Smooth muscle cell (in vitro differentiated cells): ENCODE results near the gene GABBR2. TPM values are rescaled to one million over a fixed set of nuclear protein-coding genes. Genes with fewer than 3 reads are reported as not detected.

Experiments
- DNase-seq: peaks from one replicate; lab custom pipeline; 2025; ENCODE audit not compliant: unreplicated experiment; lab: John Stamatoyannopoulos, UW
- H2AFZ ChIP-seq: fragments of 200-600 bp; sonication (generic); 2 replicates; pipeline ENCODE4 v1.6.0; 2016; ENCODE audit warnings: antibody characterized with exemption, low read depth, mild to moderate bottlenecking
- H3F3A ChIP-seq: fragments of 200-600 bp; sonication (generic); 2 replicates; pipeline ENCODE4 v1.6.0; 2017; ENCODE audit warnings: antibody characterized with exemption, low read depth
- H3K27ac ChIP-seq: fragments of 200-600 bp; sonication (generic); 2 replicates; pipeline ENCODE4 v1.5.1; 2016; ENCODE audit warnings: low read depth, mild to moderate bottlenecking
- H3K27me3 ChIP-seq: fragments of 200-600 bp; sonication (generic); 2 replicates; pipeline ENCODE4 v1.6.1; 2016; ENCODE audit warnings: low read depth, mild to moderate bottlenecking
- H3K36me3 ChIP-seq: fragments of 200-600 bp; sonication (generic); 2 replicates; pipeline ENCODE4 v1.5.1; 2016; ENCODE audit warnings: low read depth
- H3K4me1 ChIP-seq: fragments of 200-600 bp; sonication (generic); 2 replicates; pipeline ENCODE4 v1.5.1; 2016; ENCODE audit warnings: low read depth
- H3K4me2 ChIP-seq: fragments of 200-600 bp; sonication (generic); 2 replicates; pipeline ENCODE4 v1.6.0; 2016; ENCODE audit warnings: mild to moderate bottlenecking
- H3K4me3 ChIP-seq: fragments of 200-600 bp; sonication (generic); 2 replicates; pipeline ENCODE4 v1.5.1; 2016; ENCODE audit warnings: mild to moderate bottlenecking
- H3K79me2 ChIP-seq: fragments of 200-600 bp; sonication (generic); 2 replicates; pipeline ENCODE4 v1.6.0; 2016; ENCODE audit warnings: low read depth, mild to moderate bottlenecking
- H3K9ac ChIP-seq: fragments of 200-600 bp; sonication (generic); 2 replicates; pipeline ENCODE4 v1.6.0; 2016; ENCODE audit warnings: low read depth
- H3K9me3 ChIP-seq: fragments of 200-600 bp; sonication (generic); replicated peaks from 2 replicates; pipeline ENCODE4 v1.5.1; 2016; ENCODE audit warnings: low read depth
- H4K20me1 ChIP-seq: fragments of 200-600 bp; sonication (generic); 2 replicates; pipeline ENCODE4 v1.6.0; 2016; ENCODE audit warnings: low read depth
- WGBS: methylation state at CpG from one replicate; pipeline ENCODE4 v1.1.7; 2016; ENCODE audit warnings: low lambda C conversion rate; 5-methylcytosine and 5-hydroxymethylcytosine counted together
- polyA plus RNA-seq: library from polyadenylated mRNA; unstranded; fragments of >200 nt; fragmentation: Nextera tagmentation; extraction: Ambion mirVana; gene quantifications from 2 replicates; pipeline ENCODE4 v1.2.1, GENCODE V29; 2016
- total RNA-seq: library from RNA; depleted of rRNA; stranded (reverse); fragments of >200 nt; gene quantifications from 2 replicates; pipeline ENCODE4 v1.2.3, GENCODE V29; 2014
- TF ChIP-seq, protein P1 (sequence below): fragments of 200-600 bp; sonication (generic); IDR thresholded peaks from 2 replicates; pipeline ENCODE4 v1.5.1; 2017; ENCODE audit warnings: borderline replicate concordance, mild to moderate bottlenecking, antibody characterized with exemption; ENCODE audit not compliant: insufficient read depth, poor library complexity, severe bottlenecking

GABBR2 gene
- total and polyA plus RNA-seq, 2 experiments from 2014 or later, result 0.25 TPM; not detected in 1

DNA sequence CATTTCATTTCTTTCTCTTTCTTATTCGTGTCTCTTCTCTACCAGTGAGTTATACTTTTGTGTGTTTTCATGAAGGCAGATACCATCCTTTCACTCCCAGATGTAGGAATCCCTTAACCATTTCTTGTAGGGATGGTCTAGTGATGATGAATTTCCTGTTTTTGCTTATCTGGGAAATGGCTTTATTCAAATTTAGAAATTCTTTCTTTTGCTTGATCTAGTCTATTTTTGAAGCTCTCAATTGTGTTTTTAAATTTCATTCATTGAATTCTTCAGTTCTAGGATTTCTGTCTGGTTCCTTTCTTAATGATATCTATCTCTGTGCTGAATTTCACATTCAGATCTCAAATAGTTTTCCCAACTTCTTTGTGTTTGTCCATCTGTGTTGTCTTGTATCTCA, 357.4 kb downstream of the GABBR2 start:
- Histone ChIP-seq H2AFZ (no peak overlapping the region), H3F3A (no peaks in the 10 kb centered on the region), H3K9me3 (peaks cover 7% of the 10 kb centered on the region), H4K20me1 (no peaks in the 10 kb centered on the region), H3K79me2 (no peaks in the 10 kb centered on the region), H3K36me3 (no peaks in the 10 kb centered on the region), H3K9ac (no peak overlapping the region), H3K4me1 (no peaks in the 10 kb centered on the region), H3K27ac (no peak overlapping the region), H3K4me3 (no peak overlapping the region), H3K27me3 (peaks cover 13% of the 10 kb centered on the region), H3K4me2 (no peak overlapping the region)
- 0% methylated on average over 1 of the region's 1 CpG for WGBS
- TF ChIP-seq, protein P1, sequence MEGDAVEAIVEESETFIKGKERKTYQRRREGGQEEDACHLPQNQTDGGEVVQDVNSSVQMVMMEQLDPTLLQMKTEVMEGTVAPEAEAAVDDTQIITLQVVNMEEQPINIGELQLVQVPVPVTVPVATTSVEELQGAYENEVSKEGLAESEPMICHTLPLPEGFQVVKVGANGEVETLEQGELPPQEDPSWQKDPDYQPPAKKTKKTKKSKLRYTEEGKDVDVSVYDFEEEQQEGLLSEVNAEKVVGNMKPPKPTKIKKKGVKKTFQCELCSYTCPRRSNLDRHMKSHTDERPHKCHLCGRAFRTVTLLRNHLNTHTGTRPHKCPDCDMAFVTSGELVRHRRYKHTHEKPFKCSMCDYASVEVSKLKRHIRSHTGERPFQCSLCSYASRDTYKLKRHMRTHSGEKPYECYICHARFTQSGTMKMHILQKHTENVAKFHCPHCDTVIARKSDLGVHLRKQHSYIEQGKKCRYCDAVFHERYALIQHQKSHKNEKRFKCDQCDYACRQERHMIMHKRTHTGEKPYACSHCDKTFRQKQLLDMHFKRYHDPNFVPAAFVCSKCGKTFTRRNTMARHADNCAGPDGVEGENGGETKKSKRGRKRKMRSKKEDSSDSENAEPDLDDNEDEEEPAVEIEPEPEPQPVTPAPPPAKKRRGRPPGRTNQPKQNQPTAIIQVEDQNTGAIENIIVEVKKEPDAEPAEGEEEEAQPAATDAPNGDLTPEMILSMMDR, result no peak
- DNase-seq, result no peak

DNA sequence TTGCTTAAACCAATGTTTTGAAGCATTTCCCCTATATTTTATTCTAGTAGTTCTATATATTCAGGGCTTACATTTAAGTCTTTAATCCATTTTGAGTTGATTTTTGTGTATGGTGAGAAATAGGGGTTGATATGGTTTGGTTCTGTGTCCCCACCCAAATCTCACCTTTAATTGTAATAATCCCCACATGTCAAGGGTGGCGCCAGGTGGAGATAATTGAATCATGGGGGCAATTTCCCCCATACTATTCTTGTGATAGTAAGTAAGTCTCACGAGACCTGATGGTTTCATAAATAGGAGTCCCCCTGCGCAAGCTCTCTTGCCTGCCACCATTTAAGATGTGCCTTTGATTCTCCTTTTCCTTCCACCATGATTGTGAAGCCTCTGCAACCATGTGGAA, 361.1 kb downstream of the GABBR2 start:
- Histone ChIP-seq H3K9ac (no peak overlapping the region), H3K36me3 (no peaks in the 10 kb centered on the region), H3F3A (no peaks in the 10 kb centered on the region), H3K27me3 (peaks cover 35% of the 10 kb centered on the region), H3K4me2 (no peak overlapping the region), H3K27ac (no peak overlapping the region), H3K4me1 (no peaks in the 10 kb centered on the region), H3K9me3 (peaks cover 7% of the 10 kb centered on the region), H2AFZ (no peak overlapping the region), H3K4me3 (no peak overlapping the region), H4K20me1 (no peaks in the 10 kb centered on the region), H3K79me2 (no peaks in the 10 kb centered on the region)
- TF ChIP-seq, protein P1, result no peak
- WGBS, result 92% methylated on average over 3 of the region's 3 CpGs
- DNase-seq, result no peak

DNA sequence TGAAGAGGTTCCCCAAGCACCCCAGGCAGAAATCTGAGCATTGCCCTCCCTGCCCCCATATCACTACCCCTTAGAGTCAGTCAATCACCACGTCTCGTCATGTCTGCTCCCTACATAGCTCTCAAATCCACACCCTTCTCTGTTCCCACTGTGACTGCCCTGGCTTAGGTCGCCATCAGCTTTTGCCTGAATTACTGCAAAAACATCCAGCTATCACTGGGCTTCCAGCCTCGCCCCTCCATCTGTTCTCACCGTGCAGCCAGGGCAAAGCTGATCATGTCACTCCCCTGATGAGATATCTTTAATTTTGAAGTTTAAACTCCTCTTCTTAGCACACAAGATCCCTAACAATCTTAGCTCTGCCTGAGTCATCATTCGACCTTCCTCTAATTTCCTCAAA, 363.7 kb downstream of the GABBR2 start:
- Histone ChIP-seq H3K4me3 (no peak overlapping the region), H3K27ac (no peak overlapping the region), H2AFZ (no peak overlapping the region), H3K79me2 (no peaks in the 10 kb centered on the region), H3K4me2 (no peak overlapping the region), H4K20me1 (no peaks in the 10 kb centered on the region), H3K4me1 (no peaks in the 10 kb centered on the region), H3F3A (no peaks in the 10 kb centered on the region), H3K36me3 (no peaks in the 10 kb centered on the region), H3K9me3 (no peaks in the 10 kb centered on the region), H3K27me3 (peaks cover 35% of the 10 kb centered on the region), H3K9ac (no peak overlapping the region)
- 73% methylated on average over 6 of the region's 6 CpGs for WGBS
- TF ChIP-seq, protein P1, result no peak
- DNase-seq, result no peak

GRCh38 chr9:98344581-98344980, 364.2 kb downstream of the GABBR2 start:
- Histone ChIP-seq H2AFZ (no peak overlapping the region), H3K9ac (no peak overlapping the region), H3K9me3 (no peaks in the 10 kb centered on the region), H3K79me2 (no peaks in the 10 kb centered on the region), H3K4me3 (no peak overlapping the region), H3K4me1 (no peaks in the 10 kb centered on the region), H3K27me3 (peaks cover 35% of the 10 kb centered on the region), H3F3A (no peaks in the 10 kb centered on the region), H4K20me1 (no peaks in the 10 kb centered on the region), H3K4me2 (no peak overlapping the region), H3K27ac (no peak overlapping the region), H3K36me3 (no peaks in the 10 kb centered on the region)
- 89% methylated on average over 4 of the region's 4 CpGs for WGBS
- DNase-seq, result no peak
- TF ChIP-seq, protein P1, result no peak
